DOHH2 (cell line): ENCODE data around the gene USH2A.

Experiments
- H3F3A ChIP-seq: fragments of 200-600 bp; sonication (generic), shearing (Covaris generic); 2 replicates; pipeline ENCODE4 v1.6.0; 2016; ENCODE audit warnings: antibody characterized with exemption, mild to moderate bottlenecking; ENCODE audit not compliant: control insufficient read depth, insufficient read depth
- H3K27ac ChIP-seq: fragments of 200-600 bp; sonication (generic); 2 replicates; pipeline ENCODE4 v1.5.1; 2014; ENCODE audit warnings: low read depth, mild to moderate bottlenecking, low read length, moderate library complexity
- H3K27me3 ChIP-seq: fragments of 200-600 bp; sonication (generic); 2 replicates; pipeline ENCODE4 v1.6.1; 2014; ENCODE audit warnings: mild to moderate bottlenecking, low read length, mixed read lengths; ENCODE audit not compliant: control insufficient read depth
- H3K36me3 ChIP-seq: fragments of 200-600 bp; sonication (generic); 2 replicates; pipeline ENCODE4 v1.6.1; 2014; ENCODE audit warnings: mild to moderate bottlenecking, low read length, moderate library complexity, mixed read lengths; ENCODE audit not compliant: control insufficient read depth
- H3K4me1 ChIP-seq: fragments of 200-600 bp; sonication (generic); 2 replicates; pipeline ENCODE4 v1.6.1; 2014; ENCODE audit warnings: mild to moderate bottlenecking, low read length, mixed read lengths; ENCODE audit not compliant: control insufficient read depth
- H3K4me2 ChIP-seq: fragments of 200-600 bp; sonication (generic); 2 replicates; pipeline ENCODE4 v1.6.0; 2014; ENCODE audit warnings: mild to moderate bottlenecking, low read length, moderate library complexity
- H3K4me3 ChIP-seq: fragments of 200-600 bp; sonication (generic); 2 replicates; pipeline ENCODE4 v1.5.1; 2014; ENCODE audit warnings: mild to moderate bottlenecking, low read length, mixed read lengths
- H3K79me2 ChIP-seq: fragments of 200-600 bp; sonication (generic); 2 replicates; pipeline ENCODE4 v1.6.1; 2014; ENCODE audit warnings: mild to moderate bottlenecking, low read length, mixed read lengths; ENCODE audit not compliant: control insufficient read depth
- H3K9me2 ChIP-seq: fragments of 200-600 bp; sonication (generic); replicated peaks from 2 replicates; pipeline ENCODE4 v1.6.1; 2014; ENCODE audit warnings: mild to moderate bottlenecking, low read length, mixed read lengths; ENCODE audit not compliant: control insufficient read depth
- H3K9me3 ChIP-seq: fragments of 200-600 bp; sonication (generic); 2 replicates; pipeline ENCODE4 v1.6.1; 2014; ENCODE audit warnings: antibody characterized with exemption, low read length, mixed read lengths; ENCODE audit not compliant: control insufficient read depth, insufficient read depth
- H4K20me1 ChIP-seq: fragments of 200-600 bp; sonication (generic); 2 replicates; pipeline ENCODE4 v1.6.0; 2014; ENCODE audit warnings: low read depth, mild to moderate bottlenecking, antibody characterized with exemption, low read length, moderate library complexity; ENCODE audit not compliant: control insufficient read depth, insufficient read depth
- CTCF ChIP-seq: fragments of 200-600 bp; sonication (generic); IDR thresholded peaks from one replicate; pipeline ENCODE4 v1.5.1; 2014; ENCODE audit warnings: antibody characterized with exemption, mild to moderate bottlenecking, low read depth, low read length; ENCODE audit not compliant: poor library complexity, severe bottlenecking
- EZH2phosphoT487 ChIP-seq: fragments of 200-600 bp; sonication (generic); IDR thresholded peaks from 2 replicates; pipeline ENCODE4 v1.6.1; 2017; ENCODE audit warnings: borderline replicate concordance, mild to moderate bottlenecking, antibody characterized with exemption, low read length, moderate library complexity, mixed read lengths

Gene USH2A

DNA sequence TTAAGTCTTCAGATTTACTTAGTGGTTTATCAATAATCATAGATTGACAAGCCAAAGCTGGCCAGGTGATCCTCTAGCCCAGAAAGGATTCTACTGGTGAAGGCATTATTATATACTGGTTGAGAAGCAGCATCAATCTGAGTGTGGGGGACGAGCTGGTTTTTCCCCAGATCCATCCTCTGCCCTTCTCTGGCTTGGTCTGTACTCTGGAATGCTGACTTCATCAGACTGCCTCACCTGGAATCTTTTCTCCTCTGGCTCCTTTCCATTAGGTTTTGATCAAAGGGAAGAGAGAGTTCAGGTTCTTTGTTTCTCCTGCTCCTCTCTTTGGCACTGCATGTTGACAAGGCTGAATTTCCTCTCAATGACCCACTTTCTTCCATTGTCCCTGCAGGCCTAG is 762.2 kb downstream of the USH2A start:
- Histone ChIP-seq H3K36me3 (no peaks in the 10 kb centered on the region), H3K9me2 (no peaks in the 10 kb centered on the region), H3K79me2 (no peaks in the 10 kb centered on the region), H3K27ac (no peak overlapping the region), H3K27me3 (no peaks in the 10 kb centered on the region), H3K9me3 (no peaks in the 10 kb centered on the region), H3K4me1 (no peaks in the 10 kb centered on the region), H4K20me1 (no peaks in the 10 kb centered on the region), H3F3A (no peaks in the 10 kb centered on the region), H3K4me3 (no peak overlapping the region), H3K4me2 (no peak overlapping the region)
- no peak for TF ChIP-seq CTCF
- no peak for TF ChIP-seq EZH2phosphoT487

DNA sequence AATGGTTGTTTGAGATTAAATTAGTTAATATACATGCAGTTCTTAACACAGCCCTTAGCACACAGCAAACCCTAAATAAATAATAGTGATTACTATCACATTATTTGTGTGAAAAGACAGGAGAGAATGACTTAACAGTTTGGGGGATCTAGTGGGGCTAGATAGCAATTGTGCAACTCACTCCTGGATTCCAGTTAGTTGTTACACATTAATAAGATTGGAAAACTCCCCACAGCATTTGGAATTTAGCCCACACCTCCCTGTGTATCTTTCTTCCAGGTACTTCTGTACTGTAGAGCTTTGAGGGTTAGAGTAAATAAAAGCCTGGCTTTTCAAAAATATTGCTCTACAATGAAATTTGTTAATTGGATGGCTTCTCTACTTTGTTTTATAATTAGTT is 763.0 kb downstream of the USH2A start:
- Histone ChIP-seq H3K27ac (no peak overlapping the region), H3K9me2 (no peaks in the 10 kb centered on the region), H3K36me3 (no peaks in the 10 kb centered on the region), H4K20me1 (no peaks in the 10 kb centered on the region), H3K79me2 (no peaks in the 10 kb centered on the region), H3F3A (no peaks in the 10 kb centered on the region), H3K4me3 (no peak overlapping the region), H3K4me1 (no peaks in the 10 kb centered on the region), H3K4me2 (no peak overlapping the region), H3K9me3 (no peaks in the 10 kb centered on the region), H3K27me3 (no peaks in the 10 kb centered on the region)
- TF ChIP-seq CTCF (no peak), EZH2phosphoT487 (no peak)

- no peak overlapping the region for H3K27ac ChIP-seq
- no peaks in the 10 kb centered on the region; the same call in 1 of the 2 replicates for H3K9me2 ChIP-seq
- H3K27me3 ChIP-seq, result no peaks in the 10 kb centered on the region
- no peaks in the 10 kb centered on the region for H3K79me2 ChIP-seq
- no peaks in the 10 kb centered on the region for H3K9me3 ChIP-seq
- H3K36me3 ChIP-seq, result no peaks in the 10 kb centered on the region
- H3K4me3 ChIP-seq, result no peak overlapping the region
- no peaks in the 10 kb centered on the region for H3K4me1 ChIP-seq
- H4K20me1 ChIP-seq, result no peaks in the 10 kb centered on the region
- no peaks in the 10 kb centered on the region for H3F3A ChIP-seq
- H3K4me2 ChIP-seq, result no peak overlapping the region
- TF ChIP-seq CTCF (no peak), EZH2phosphoT487 (no peak)
Measured at GRCh38 chr1:215657047-215657446, 766.2 kb downstream of the USH2A start.

DNA sequence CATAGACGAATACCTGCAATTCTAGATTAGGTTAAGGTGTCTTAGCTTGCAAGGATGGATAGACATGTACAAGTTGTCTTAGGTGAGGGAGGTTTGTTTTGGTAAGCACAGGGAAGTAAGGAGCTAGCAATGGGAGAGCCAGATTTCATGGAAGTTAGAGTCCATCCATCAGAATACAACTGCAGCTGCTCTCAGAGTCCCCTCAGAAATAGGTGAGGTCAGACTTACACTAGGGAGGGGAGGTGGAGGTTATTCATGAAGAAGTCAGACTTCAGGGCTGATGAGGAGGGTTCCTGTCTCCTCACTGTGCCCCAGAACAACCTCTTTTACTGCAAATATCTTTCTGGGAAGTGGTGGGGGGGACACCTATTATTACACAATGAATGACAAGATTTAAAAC is 770.9 kb downstream of the USH2A start:
- no peaks in the 10 kb centered on the region for H3F3A ChIP-seq
- no peak for TF ChIP-seq CTCF
- no peak for TF ChIP-seq EZH2phosphoT487
- H3K4me1 ChIP-seq, result no peaks in the 10 kb centered on the region
- H3K27ac ChIP-seq, result no peak overlapping the region
- no peaks in the 10 kb centered on the region for H3K79me2 ChIP-seq
- H3K9me2 ChIP-seq, result no peaks in the 10 kb centered on the region; the same call in 1 of the 2 replicates
- peaks cover 4% of the 10 kb centered on the region for H3K27me3 ChIP-seq
- H3K4me2 ChIP-seq, result no peak overlapping the region
- no peaks in the 10 kb centered on the region for H4K20me1 ChIP-seq
- no peak overlapping the region for H3K4me3 ChIP-seq
- no peaks in the 10 kb centered on the region for H3K9me3 ChIP-seq
- no peaks in the 10 kb centered on the region for H3K36me3 ChIP-seq
